SU-DHL-6 (cell line): ENCODE measurements around the gene IGSF6.

Experiments used
- CTCF ChIP-seq: fragments of 200-600 bp; sonication (generic); IDR thresholded peaks from one replicate; pipeline ENCODE4 v1.5.1; 2017; ENCODE audit warnings: antibody characterized with exemption, mild to moderate bottlenecking, low read length, moderate library complexity; ENCODE audit not compliant: insufficient read depth, poor library complexity, severe bottlenecking
- EZH2phosphoT487 ChIP-seq: fragments of 200-600 bp; sonication (generic), shearing (Covaris generic); conservative IDR thresholded peaks from 2 replicates; pipeline ENCODE4 v1.6.1; 2018; ENCODE audit warnings: mild to moderate bottlenecking, antibody characterized with exemption, low read length, moderate library complexity, mixed read lengths

GRCh38 chr16:21643785-21644184, 8.6 kb downstream of the IGSF6 start:
- no peak for TF ChIP-seq CTCF
- no peak for TF ChIP-seq EZH2phosphoT487
